ENCODE measurements around the gene CPE.

DNA sequence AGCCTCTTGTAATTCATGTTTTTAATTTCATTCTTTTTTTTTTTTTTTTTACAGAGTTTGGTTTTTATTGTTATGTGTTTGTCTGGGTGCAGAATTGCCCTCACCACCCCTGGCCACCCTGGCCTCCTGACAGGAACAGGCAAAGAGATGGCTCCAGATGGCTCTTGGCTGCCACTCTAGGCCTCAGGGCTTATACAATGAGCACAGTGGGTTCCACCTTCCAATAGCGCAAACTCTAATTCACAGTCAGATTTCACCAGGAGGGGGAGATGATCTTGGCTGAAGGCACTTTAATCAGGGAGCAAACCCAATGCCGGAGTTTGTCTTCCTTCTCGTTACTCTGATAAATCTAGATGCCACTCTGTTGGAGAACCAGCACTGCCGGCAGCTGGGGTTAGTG, 24.8 kb downstream of the CPE start:
- TF ChIP-seq, protein P1, sequence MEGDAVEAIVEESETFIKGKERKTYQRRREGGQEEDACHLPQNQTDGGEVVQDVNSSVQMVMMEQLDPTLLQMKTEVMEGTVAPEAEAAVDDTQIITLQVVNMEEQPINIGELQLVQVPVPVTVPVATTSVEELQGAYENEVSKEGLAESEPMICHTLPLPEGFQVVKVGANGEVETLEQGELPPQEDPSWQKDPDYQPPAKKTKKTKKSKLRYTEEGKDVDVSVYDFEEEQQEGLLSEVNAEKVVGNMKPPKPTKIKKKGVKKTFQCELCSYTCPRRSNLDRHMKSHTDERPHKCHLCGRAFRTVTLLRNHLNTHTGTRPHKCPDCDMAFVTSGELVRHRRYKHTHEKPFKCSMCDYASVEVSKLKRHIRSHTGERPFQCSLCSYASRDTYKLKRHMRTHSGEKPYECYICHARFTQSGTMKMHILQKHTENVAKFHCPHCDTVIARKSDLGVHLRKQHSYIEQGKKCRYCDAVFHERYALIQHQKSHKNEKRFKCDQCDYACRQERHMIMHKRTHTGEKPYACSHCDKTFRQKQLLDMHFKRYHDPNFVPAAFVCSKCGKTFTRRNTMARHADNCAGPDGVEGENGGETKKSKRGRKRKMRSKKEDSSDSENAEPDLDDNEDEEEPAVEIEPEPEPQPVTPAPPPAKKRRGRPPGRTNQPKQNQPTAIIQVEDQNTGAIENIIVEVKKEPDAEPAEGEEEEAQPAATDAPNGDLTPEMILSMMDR (IDR thresholded peaks at IDR 0.05): no peak
- no peak for TF ChIP-seq EP300 (IDR thresholded peaks at IDR 0.05)
